CD4-positive, alpha-beta T cell (primary cell): Measurements from ENCODE around the gene HNRNPAB. TPM values are rescaled to one million over a fixed set of nuclear protein-coding genes. Genes with fewer than 3 reads are reported as not detected.
"Not testable (repeated sequence)": the region's sequence is repeated elsewhere in the genome, so short reads cannot be mapped to it uniquely, and the experiment has no call there.

Experiments
- ATAC-seq: fragments of 200-7000 bp; cut with Tn5 transposase; one replicate; pipeline ENCODE4 v1.10.0; 2022; ENCODE audit warnings: mild to moderate bottlenecking; ENCODE audit not compliant: poor library complexity
- CTCF ChIA-PET: fragments of 350-600 bp; sonication (Branson Sonifier 250); formaldehyde crosslinking; loops from one replicate; lab custom pipeline; 2021; ENCODE audit warnings: antibody characterized with exemption, inconsistent platforms; lab: Charles Lee
- POLR2A ChIA-PET: fragments of 350-600 bp; sonication (Branson Sonifier 250); formaldehyde crosslinking; loops from one replicate; lab custom pipeline; 2021; ENCODE audit warnings: antibody characterized with exemption, inconsistent platforms; lab: Charles Lee
- DNase-seq, 14 experiments: peaks; one replicate each; pipeline ENCODE4 v3.0.0-alpha.2; 2013 to 2020; ENCODE audit warnings: mixed read lengths in 2 of 14
- H3K27ac ChIP-seq, 2 donors: one replicate each; pipeline versions ENCODE4 v1.5.1 to v1.7.0; 2013; ENCODE audit warnings: low read length in 2 of 2, low read depth in 1 of 2, mild to moderate bottlenecking in 1 of 2
- H3K27me3 ChIP-seq, 2 experiments: 1 replicate in 1 of 2; 2 replicates in 1 of 2; pipeline versions ENCODE4 v1.6.1 to v1.7.0; 2013; ENCODE audit warnings: low read length in 2 of 2, control low read depth in 1 of 2, mild to moderate bottlenecking in 1 of 2, moderate library complexity in 1 of 2; ENCODE audit not compliant: insufficient read depth in 2 of 2, control insufficient read depth in 1 of 2
- H3K36me3 ChIP-seq: one replicate; pipeline ENCODE4 v1.6.1; 2013; ENCODE audit warnings: low read length, control low read depth; ENCODE audit not compliant: insufficient read depth
- H3K4me1 ChIP-seq: one replicate; pipeline ENCODE4 v1.6.1; 2013; ENCODE audit warnings: low read length, control low read depth; ENCODE audit not compliant: insufficient read depth
- H3K4me3 ChIP-seq: one replicate; pipeline ENCODE4 v1.5.1; 2013; ENCODE audit warnings: mild to moderate bottlenecking, low read length, moderate library complexity
- H3K9me3 ChIP-seq, 2 experiments: 1 replicate in 1 of 2; 2 replicates in 1 of 2; pipeline versions ENCODE4 v1.6.1 to v1.7.0; 2013; ENCODE audit warnings: low read length in 2 of 2, mild to moderate bottlenecking in 2 of 2, control low read depth in 1 of 2, moderate library complexity in 1 of 2; ENCODE audit not compliant: control insufficient read depth in 1 of 2, insufficient read depth in 1 of 2
- H3K27ac Mint-ChIP-seq: one replicate; pipeline ENCODE4 v1.8.0; 2020; ENCODE audit warnings: mixed read lengths
- H3K27me3 Mint-ChIP-seq: one replicate; pipeline ENCODE4 v1.8.0; 2021; ENCODE audit warnings: mixed read lengths
- H3K36me3 Mint-ChIP-seq: one replicate; pipeline ENCODE4 v1.8.0; 2021; ENCODE audit warnings: low read depth, mixed read lengths
- H3K4me1 Mint-ChIP-seq: one replicate; pipeline ENCODE4 v1.8.0; 2021; ENCODE audit warnings: low read depth, mixed read lengths
- H3K4me3 Mint-ChIP-seq: one replicate; pipeline ENCODE4 v1.8.0; 2020; ENCODE audit warnings: mild to moderate bottlenecking, mixed read lengths
- H3K9me3 Mint-ChIP-seq: one replicate; pipeline ENCODE4 v1.8.0; 2020; ENCODE audit warnings: mixed read lengths
- CTCF ChIP-seq: fragments of 200-600 bp; IDR thresholded peaks from one replicate; pipeline ENCODE4 v1.8.0; 2022; ENCODE audit warnings: antibody characterized with exemption, mild to moderate bottlenecking
- intact Hi-C, 2 experiments: fragments of 100-400 bp; cut with DNase I in 1 of 2; cut with micrococcal nuclease in 1 of 2; formaldehyde crosslinking; loops; one replicate each; pipeline versions ENCODE4 v1.15.1 to v1.9.0; 2023 to 2025; cut with DNase I, micrococcal nuclease
- total RNA-seq, 174 experiments: library from RNA in 2 of 174; stranded (reverse) in 2 of 174; gene quantifications; one replicate each; pipeline ENCODE4 v1.2.3 and lab custom pipeline; 2021 to 2026

Gene HNRNPAB
- total RNA-seq, 2 experiments from 2014 or later, result 63.6 to 68.9 TPM

GRCh38 chr5:178252258-178252657 is 47.9 kb downstream of the HNRNPAB start:
- H3K36me3 Mint-ChIP-seq, result no peaks in the 10 kb centered on the region
- H3K27ac Mint-ChIP-seq, result no peak overlapping the region
- intact Hi-C loops, result no loop called here

GRCh38 chr5:178253632-178254031 is 49.3 kb downstream of the HNRNPAB start:
- DNase-seq, H3K9me3 ChIP-seq, H3K27ac ChIP-seq, H3K36me3 Mint-ChIP-seq, intact Hi-C loops, H3K4me1 Mint-ChIP-seq, H3K27me3 ChIP-seq, CTCF ChIA-PET, H3K27ac Mint-ChIP-seq, ATAC-seq, H3K4me3 Mint-ChIP-seq, H3K9me3 Mint-ChIP-seq, POLR2A ChIA-PET, H3K4me3 ChIP-seq, H3K36me3 ChIP-seq, H3K27me3 Mint-ChIP-seq: not testable (repeated sequence)
- H3K4me1 ChIP-seq, result peaks cover 25% of the 10 kb centered on the region

More at GRCh38 chr5:178252258-178252657, 47.9 kb downstream of the HNRNPAB start:
- Histone ChIP-seq H3K4me1 (peaks cover 39% of the 10 kb centered on the region), H3K27ac (no peak overlapping the region), H3K9me3 (no peaks in the 10 kb centered on the region), H3K36me3 (no peaks in the 10 kb centered on the region), H3K27me3 (no peaks in the 10 kb centered on the region), H3K4me3 (no peak overlapping the region)
- ChIA-PET POLR2A (no interaction called here), CTCF (interaction anchor here (0.6 to 1.9 kb wide), 2 partner anchors 18 to 52 kb away, joined by 3 to 5 read pairs; no protein-coding TSS in a partner anchor)
- Mint-ChIP-seq H3K9me3 (no peaks in the 10 kb centered on the region), H3K4me1 (peaks cover 5% of the 10 kb centered on the region), H3K27me3 (no peaks in the 10 kb centered on the region), H3K4me3 (no peak overlapping the region)
- no peak for TF ChIP-seq CTCF
- ATAC-seq (no peak), DNase-seq (no peak)

GRCh38 chr5:178256746-178257145 is 52.4 kb downstream of the HNRNPAB start:
- Mint-ChIP-seq H3K9me3 (no peaks in the 10 kb centered on the region), H3K4me3 (no peak overlapping the region), H3K4me1 (no peaks in the 10 kb centered on the region), H3K27me3 (no peaks in the 10 kb centered on the region), H3K27ac (no peak overlapping the region), H3K36me3 (no peaks in the 10 kb centered on the region)
- Histone ChIP-seq H3K9me3 (no peaks in the 10 kb centered on the region), H3K4me1 (peaks cover 7% of the 10 kb centered on the region), H3K36me3 (no peaks in the 10 kb centered on the region), H3K27me3 (no peaks in the 10 kb centered on the region), H3K27ac (no peak overlapping the region), H3K4me3 (no peak overlapping the region)
- ChIA-PET POLR2A (no interaction called here), CTCF (no interaction called here)
- no peak for TF ChIP-seq CTCF
- DNase-seq, result no peak
- intact Hi-C loops, result no loop called here
- no peak for ATAC-seq

GRCh38 chr5:178257650-178258049 is 53.3 kb downstream of the HNRNPAB start:
- ATAC-seq, result no peak
- ChIA-PET CTCF (no interaction called here), POLR2A (no interaction called here)
- H3K9me3 Mint-ChIP-seq, result no peaks in the 10 kb centered on the region
- Histone ChIP-seq H3K36me3 (no peaks in the 10 kb centered on the region), H3K4me1 (peaks cover 2% of the 10 kb centered on the region), H3K9me3 (no peaks in the 10 kb centered on the region), H3K27me3 (no peaks in the 10 kb centered on the region), H3K4me3 (no peak overlapping the region), H3K27ac (no peak overlapping the region)
- H3K27ac Mint-ChIP-seq, result no peak overlapping the region
- no peaks in the 10 kb centered on the region for H3K27me3 Mint-ChIP-seq
- no peaks in the 10 kb centered on the region for H3K4me1 Mint-ChIP-seq
- intact Hi-C loops, result no loop called here
- H3K36me3 Mint-ChIP-seq, result no peaks in the 10 kb centered on the region
- DNase-seq, result no peak
- H3K4me3 Mint-ChIP-seq, result no peak overlapping the region
- TF ChIP-seq CTCF, result no peak
